Measurements from ENCODE around the gene GPC4. TPM values are rescaled to one million over a fixed set of nuclear protein-coding genes. Genes with fewer than 3 reads are reported as not detected.

The GPC4 gene
- total and polyA plus RNA-seq, 11 donors: 1.6 to 9.0 (median 5.7) TPM

- no peak overlapping the region for H3K4me3 ChIP-seq
- H3K4me1 ChIP-seq: no peaks in the 10 kb centered on the region
- TF ChIP-seq CTCF (IDR thresholded peaks at IDR 0.05) (no peak), POLR2A (IDR thresholded peaks at IDR 0.05) (no peak)
- peaks cover 0 to 15% (median 0%) of the 10 kb centered on the region in 9 donors for H3K27me3 ChIP-seq
- no peak overlapping the region for H3K27ac ChIP-seq
- ATAC-seq: no peak
- WGBS, 4 donors: 66 to 92% (median 81%) methylated on average over 2 of the region's 2 CpGs
- DNase-seq: no peak
- no peaks in the 10 kb centered on the region for H3K9me3 ChIP-seq
- H3K36me3 ChIP-seq: no peaks in the 10 kb centered on the region
- intact Hi-C loops (cut with DNase I): no loop called here
Observed at GRCh38 chrX:133359466-133359865, 55.8 kb downstream of the GPC4 start.

GRCh38 chrX:133353233-133353632, 62.1 kb downstream of the GPC4 start:
- Histone ChIP-seq H3K4me3 (no peak overlapping the region), H3K9me3 (no peaks in the 10 kb centered on the region), H3K27ac (no peak overlapping the region), H3K27me3 (peaks cover 0 to 5% (median 0%) of the 10 kb centered on the region in 9 donors), H3K4me1 (no peaks in the 10 kb centered on the region), H3K36me3 (no peaks in the 10 kb centered on the region)
- intact Hi-C loops (cut with DNase I): no loop called here
- TF ChIP-seq POLR2A (IDR thresholded peaks at IDR 0.05): no peak
- no peak for TF ChIP-seq CTCF (IDR thresholded peaks at IDR 0.05)
- no peak for DNase-seq
- ATAC-seq: no peak
- whole genome bisulfite sequencing, 4 donors: 68 to 100% (median 86%) methylated on average over 2 of the region's 2 CpGs

- DNase-seq (peak in 2 of 5 donors; percentile 30 to 43), ATAC-seq (no peak)
- H3K9me3 ChIP-seq: no peaks in the 10 kb centered on the region
- H3K4me3 ChIP-seq: no peak overlapping the region
- intact Hi-C loops (cut with DNase I): no loop called here
- no peaks in the 10 kb centered on the region for H3K4me1 ChIP-seq
- no peaks in the 10 kb centered on the region for H3K36me3 ChIP-seq
- TF ChIP-seq CTCF (IDR thresholded peaks at IDR 0.05): no peak
- TF ChIP-seq POLR2A (IDR thresholded peaks at IDR 0.05): no peak
- H3K27me3 ChIP-seq: peaks cover 0 to 7% (median 0%) of the 10 kb centered on the region in 9 donors
- 7 to 25% (median 15%) methylated on average over 1 of the region's 1 CpG for WGBS, 4 donors
- H3K27ac ChIP-seq: no peak overlapping the region
Observed at GRCh38 chrX:133350751-133351150, 64.5 kb downstream of the GPC4 start.

- intact Hi-C loops (cut with DNase I): no loop called here
- no peaks in the 10 kb centered on the region for H3K9me3 ChIP-seq
- WGBS, 4 donors: 72 to 93% (median 89%) methylated on average over 3 of the region's 3 CpGs
Observed at GRCh38 chrX:133346026-133346425, 69.3 kb downstream of the GPC4 start.

More at GRCh38 chrX:133346026-133346425, 69.3 kb downstream of the GPC4 start:
- Histone ChIP-seq H3K4me1 (no peaks in the 10 kb centered on the region), H3K27ac (no peak overlapping the region), H3K4me3 (no peak overlapping the region), H3K27me3 (peaks cover 0 to 19% (median 0%) of the 10 kb centered on the region in 9 donors), H3K36me3 (no peaks in the 10 kb centered on the region)
- no peak for ATAC-seq
- TF ChIP-seq POLR2A (IDR thresholded peaks at IDR 0.05) (no peak), CTCF (IDR thresholded peaks at IDR 0.05) (no peak)
- DNase-seq: no peak
